ENCODE data around the gene CLDN12. TPM values are rescaled to one million over a fixed set of nuclear protein-coding genes. Genes with fewer than 3 reads are reported as not detected.

CLDN12 gene
- total RNA-seq, 1 donor from 2014 or later = 40.3 TPM

GRCh38 chr7:90453259-90453891 is 50.1 kb downstream of the CLDN12 start:
- DNase-seq = no peak
- Histone ChIP-seq H3K9me3 (replicated peaks) (no peaks in the 10 kb centered on the region), H3K27ac (replicated peaks) (no peak overlapping the region), H3K4me1 (peaks cover 9% of the 10 kb centered on the region), H3K36me3 (no peaks in the 10 kb centered on the region), H3K4me3 (no peak overlapping the region), H3K27me3 (ENCODE audit: low read depth) (no peaks in the 10 kb centered on the region)
- intact Hi-C loops (cut with micrococcal nuclease) = no loop called here
- TF ChIP-seq CTCF (IDR thresholded peaks at IDR 0.05; ENCODE audit: borderline replicate concordance) = no peak

- no peaks in the 10 kb centered on the region for H3K9me3 ChIP-seq (replicated peaks)
- H3K4me1 ChIP-seq = peaks cover 9% of the 10 kb centered on the region
- no peak for DNase-seq
- no peak overlapping the region for H3K4me3 ChIP-seq
- H3K27ac ChIP-seq (replicated peaks) = no peak overlapping the region
- TF ChIP-seq CTCF (IDR thresholded peaks at IDR 0.05; ENCODE audit: borderline replicate concordance) = no peak
- no peaks in the 10 kb centered on the region for H3K27me3 ChIP-seq (ENCODE audit: low read depth)
- intact Hi-C loops (cut with micrococcal nuclease) = no loop called here
- no peaks in the 10 kb centered on the region for H3K36me3 ChIP-seq
These were observed 50.7 kb downstream of the CLDN12 start for GRCh38 chr7:90453931-90454330.

GRCh38 chr7:90455163-90456030 is 52.1 kb downstream of the CLDN12 start:
- H3K4me1 ChIP-seq = peaks cover 9% of the 10 kb centered on the region
- peak; percentile 73 for TF ChIP-seq CTCF (IDR thresholded peaks at IDR 0.05; ENCODE audit: borderline replicate concordance)
- no peaks in the 10 kb centered on the region for H3K9me3 ChIP-seq (replicated peaks)
- intact Hi-C loops (cut with micrococcal nuclease) = loop anchor here (5.0 kb wide), 1 partner anchor 577 kb away; no protein-coding TSS in a partner anchor
- no peak for DNase-seq
- H3K27me3 ChIP-seq (ENCODE audit: low read depth) = no peaks in the 10 kb centered on the region
- no peaks in the 10 kb centered on the region for H3K36me3 ChIP-seq
- no peak overlapping the region for H3K27ac ChIP-seq (replicated peaks)
- peak overlapping the region; percentile 50 for H3K4me3 ChIP-seq

GRCh38 chr7:90458104-90458503 is 54.8 kb downstream of the CLDN12 start:
- Histone ChIP-seq H3K36me3 (no peaks in the 10 kb centered on the region), H3K27me3 (ENCODE audit: low read depth) (no peaks in the 10 kb centered on the region), H3K4me3 (no peak overlapping the region), H3K27ac (replicated peaks) (no peak overlapping the region), H3K4me1 (peaks cover 13% of the 10 kb centered on the region), H3K9me3 (replicated peaks) (no peaks in the 10 kb centered on the region)
- no peak for DNase-seq
- intact Hi-C loops (cut with micrococcal nuclease) = loop anchor here (5.0 kb wide), 1 partner anchor 574 kb away; no protein-coding TSS in a partner anchor
- no peak for TF ChIP-seq CTCF (IDR thresholded peaks at IDR 0.05; ENCODE audit: borderline replicate concordance)

GRCh38 chr7:90459888-90460287 is 56.6 kb downstream of the CLDN12 start:
- intact Hi-C loops (cut with micrococcal nuclease) = loop anchor here (5.0 kb wide), 1 partner anchor 572 kb away; no protein-coding TSS in a partner anchor
- no peak overlapping the region for H3K4me3 ChIP-seq
- no peak for DNase-seq
- no peak overlapping the region for H3K27ac ChIP-seq (replicated peaks)
- H3K4me1 ChIP-seq = peaks cover 14% of the 10 kb centered on the region
- no peaks in the 10 kb centered on the region for H3K36me3 ChIP-seq
- no peaks in the 10 kb centered on the region for H3K27me3 ChIP-seq (ENCODE audit: low read depth)
- TF ChIP-seq CTCF (IDR thresholded peaks at IDR 0.05; ENCODE audit: borderline replicate concordance) = no peak
- H3K9me3 ChIP-seq (replicated peaks) = peaks cover 9% of the 10 kb centered on the region
